H9 (cell line): ENCODE measurements around the gene MAP6. TPM values are rescaled to one million over a fixed set of nuclear protein-coding genes. Genes with fewer than 3 reads are reported as not detected.
A peak's percentile ranks its signal among the peaks of the same experiment; 100 is the strongest.

ENCODE experiments used
- DNase-seq: peaks from one replicate; pipeline ENCODE4 v3.0.0-alpha.2; 2017
- H2AFZ ChIP-seq: one replicate; pipeline ENCODE4 v1.6.1; 2013; ENCODE audit warnings: mild to moderate bottlenecking, low read length, control low read depth, moderate library complexity
- H2AK5ac ChIP-seq: 2 replicates; pipeline ENCODE4 v1.6.1; 2013; ENCODE audit warnings: low read length, control low read depth, mixed read lengths; ENCODE audit not compliant: insufficient read length
- H2BK120ac ChIP-seq: one replicate; pipeline ENCODE4 v1.6.1; 2013; ENCODE audit warnings: low read depth, mild to moderate bottlenecking, low read length, control low read depth, inconsistent platforms; ENCODE audit not compliant: poor library complexity, severe bottlenecking
- H2BK12ac ChIP-seq: 2 replicates; pipeline ENCODE4 v1.6.1; 2013; ENCODE audit warnings: low read length, control low read depth, mixed read lengths, low read depth; ENCODE audit not compliant: insufficient read length
- H2BK15ac ChIP-seq: 2 replicates; pipeline ENCODE4 v1.6.1; 2013; ENCODE audit warnings: low read depth, low read length, control low read depth
- H2BK20ac ChIP-seq: one replicate; pipeline ENCODE4 v1.6.1; 2013; ENCODE audit warnings: low read depth, mild to moderate bottlenecking, low read length, control low read depth, inconsistent platforms; ENCODE audit not compliant: poor library complexity, severe bottlenecking
- H2BK5ac ChIP-seq: 2 replicates; pipeline ENCODE4 v1.6.1; 2013; ENCODE audit warnings: low read length, control low read depth, mixed read lengths; ENCODE audit not compliant: insufficient read length
- H3K14ac ChIP-seq: 2 replicates; pipeline ENCODE4 v1.6.1; 2013; ENCODE audit warnings: low read length, control low read depth; ENCODE audit not compliant: insufficient read depth
- H3K18ac ChIP-seq: 2 replicates; pipeline ENCODE4 v1.6.1; 2013; ENCODE audit warnings: low read depth, mild to moderate bottlenecking, mixed read lengths, low read length, control low read depth; ENCODE audit not compliant: insufficient read length
- H3K23ac ChIP-seq: 2 replicates; pipeline ENCODE4 v1.6.1; 2013; ENCODE audit warnings: low read length, control low read depth, mixed read lengths, low read depth; ENCODE audit not compliant: insufficient read length
- H3K23me2 ChIP-seq: 2 replicates; pipeline ENCODE4 v1.6.1; 2013; ENCODE audit warnings: low read depth, mild to moderate bottlenecking, mixed read lengths, low read length, control low read depth; ENCODE audit not compliant: insufficient read length, poor library complexity, severe bottlenecking
- H3K27ac ChIP-seq: 2 replicates; pipeline ENCODE4 v1.5.1; 2013; ENCODE audit warnings: low read length, control low read depth, mixed read lengths, low read depth; ENCODE audit not compliant: insufficient read length
- H3K27me3 ChIP-seq: 2 replicates; pipeline ENCODE4 v1.6.1; 2013; ENCODE audit warnings: low read length, control low read depth, inconsistent platforms; ENCODE audit not compliant: insufficient read depth
- H3K4ac ChIP-seq: 2 replicates; pipeline ENCODE4 v1.6.1; 2013; ENCODE audit warnings: low read depth, mild to moderate bottlenecking, control low read depth, inconsistent platforms, low read length, moderate library complexity
- H3K4me1 ChIP-seq: 2 replicates; pipeline ENCODE4 v1.6.1; 2013; ENCODE audit warnings: low read length, control low read depth, inconsistent platforms; ENCODE audit not compliant: insufficient read depth
- H3K4me2 ChIP-seq: 2 replicates; pipeline ENCODE4 v1.6.1; 2013; ENCODE audit warnings: low read length, control low read depth, mixed read lengths; ENCODE audit not compliant: insufficient read length, insufficient read depth
- H3K56ac ChIP-seq: 2 replicates; pipeline ENCODE4 v1.6.1; 2013; ENCODE audit warnings: low read depth, mild to moderate bottlenecking, mixed read lengths, low read length, control low read depth; ENCODE audit not compliant: insufficient read length
- H3K79me1 ChIP-seq: 2 replicates; pipeline ENCODE4 v1.6.1; 2013; ENCODE audit warnings: low read depth, mild to moderate bottlenecking, moderate library complexity, low read length, control low read depth, inconsistent platforms; ENCODE audit not compliant: insufficient read depth, poor library complexity, severe bottlenecking
- H3K79me2 ChIP-seq: 2 replicates; pipeline ENCODE4 v1.6.1; 2013; ENCODE audit warnings: low read length, control low read depth, inconsistent platforms; ENCODE audit not compliant: insufficient read depth
- H3K9ac ChIP-seq: 2 replicates; pipeline ENCODE4 v1.6.1; 2013; ENCODE audit warnings: low read length, control low read depth, mixed read lengths; ENCODE audit not compliant: insufficient read length; ENCODE audit errors: extremely low read depth
- H3K9me3 ChIP-seq: one replicate; pipeline ENCODE4 v1.6.1; 2013; ENCODE audit warnings: low read depth, low read length, inconsistent platforms; ENCODE audit not compliant: control insufficient read depth
- H3T11ph ChIP-seq: one replicate; pipeline ENCODE4 v1.6.1; 2013; ENCODE audit warnings: mild to moderate bottlenecking, low read length, control low read depth, inconsistent platforms
- H4K20me1 ChIP-seq: one replicate; pipeline ENCODE4 v1.6.1; 2013; ENCODE audit not compliant: control insufficient read depth, insufficient read length, insufficient read depth
- H4K5ac ChIP-seq: 2 replicates; pipeline ENCODE4 v1.6.1; 2013; ENCODE audit warnings: low read depth, mild to moderate bottlenecking, mixed read lengths, low read length, control low read depth; ENCODE audit not compliant: insufficient read length
- H4K8ac ChIP-seq: replicated peaks from 2 replicates; pipeline ENCODE4 v1.6.1; 2013; ENCODE audit warnings: low read length, control low read depth, mixed read lengths, low read depth; ENCODE audit not compliant: insufficient read length
- H4K91ac ChIP-seq: 2 replicates; pipeline ENCODE4 v1.6.1; 2013; ENCODE audit warnings: low read depth, mild to moderate bottlenecking, moderate library complexity, mixed read lengths, low read length, control low read depth; ENCODE audit not compliant: insufficient read length
- H3K27ac Mint-ChIP-seq, 3 experiments: 2 replicates in 2 of 3; 3 replicates in 1 of 3; pipeline ENCODE4 v1.8.0; 2020 to 2021; ENCODE audit warnings: mixed read lengths in 3 of 3, mild to moderate bottlenecking in 1 of 3, moderate library complexity in 1 of 3
- H3K27me3 Mint-ChIP-seq: 2 replicates; pipeline ENCODE4 v1.8.0; 2021; ENCODE audit warnings: low read depth, mild to moderate bottlenecking, moderate library complexity, mixed read lengths
- H3K36me3 Mint-ChIP-seq, 3 experiments: 2 replicates in 2 of 3; 3 replicates in 1 of 3; pipeline ENCODE4 v1.8.0; 2020 to 2021; ENCODE audit warnings: low read depth in 3 of 3, mixed read lengths in 3 of 3; ENCODE audit not compliant: insufficient read depth in 1 of 3
- H3K4me1 Mint-ChIP-seq, 2 experiments: 2 replicates each; pipeline ENCODE4 v1.8.0; 2020; ENCODE audit warnings: mixed read lengths in 2 of 2
- H3K4me3 Mint-ChIP-seq, 2 experiments: 2 replicates in 1 of 2; 3 replicates in 1 of 2; pipeline ENCODE4 v1.8.0; 2020 to 2021; ENCODE audit warnings: mild to moderate bottlenecking in 2 of 2, mixed read lengths in 2 of 2, moderate library complexity in 1 of 2
- H3K9me3 Mint-ChIP-seq, 2 experiments: 2 replicates in 1 of 2; 3 replicates in 1 of 2; pipeline ENCODE4 v1.8.0; 2020; ENCODE audit warnings: mild to moderate bottlenecking in 2 of 2, mixed read lengths in 2 of 2, moderate library complexity in 1 of 2
- CTCF ChIP-seq: fragments of 200-600 bp; sonication (generic); conservative IDR thresholded peaks from 3 replicates; pipeline ENCODE4 v1.8.0; 2021; ENCODE audit warnings: antibody characterized with exemption, mild to moderate bottlenecking
- WGBS: extraction: QIAGEN DNeasy Blood & Tissue Kit; methylation state at CpG from one replicate; pipeline ENCODE4 v1.1.7; 2013; ENCODE audit warnings: missing lambda C conversion rate, low lambda C conversion rate, mixed read lengths; ENCODE audit not compliant: insufficient read length; ENCODE audit errors: extremely low coverage; 5-methylcytosine and 5-hydroxymethylcytosine counted together
- total RNA-seq: library from RNA; stranded (reverse); gene quantifications from 2 replicates; pipeline ENCODE4 v1.2.1, GENCODE V29; 2021

Gene MAP6
- total RNA-seq, 1 experiment from 2014 or later = 0.77 TPM

DNA sequence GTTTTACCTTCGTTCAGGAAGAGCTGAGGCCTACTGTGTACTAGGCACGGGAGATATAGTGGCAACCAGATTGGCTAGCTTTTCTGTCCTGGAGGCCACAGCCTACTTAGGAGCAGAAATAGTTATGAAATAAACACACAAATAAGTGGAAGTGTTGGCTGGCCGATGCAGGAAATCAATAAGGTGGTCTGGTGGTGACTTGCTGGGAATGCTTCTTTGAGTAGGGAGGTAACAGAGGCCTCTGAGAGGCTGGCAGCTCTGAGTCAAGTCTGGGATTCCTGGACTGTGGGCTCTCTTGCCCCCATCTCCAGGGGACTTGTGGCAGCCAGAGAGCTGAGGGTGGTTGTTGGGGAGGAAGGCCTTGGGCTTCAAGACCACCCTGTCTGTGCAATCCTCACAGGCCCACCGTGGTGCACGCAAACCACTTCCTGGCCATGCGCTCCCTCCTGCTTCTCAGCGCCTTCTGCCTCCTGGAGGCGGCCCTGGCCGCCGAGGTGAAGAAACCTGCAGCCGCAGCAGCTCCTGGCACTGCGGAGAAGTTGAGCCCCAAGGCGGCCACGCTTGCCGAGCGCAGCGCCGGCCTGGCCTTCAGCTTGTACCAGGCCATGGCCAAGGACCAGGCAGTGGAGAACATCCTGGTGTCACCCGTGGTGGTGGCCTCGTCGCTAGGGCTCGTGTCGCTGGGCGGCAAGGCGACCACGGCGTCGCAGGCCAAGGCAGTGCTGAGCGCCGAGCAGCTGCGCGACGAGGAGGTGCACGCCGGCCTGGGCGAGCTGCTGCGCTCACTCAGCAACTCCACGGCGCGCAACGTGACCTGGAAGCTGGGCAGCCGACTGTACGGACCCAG lies 102.7 kb downstream of the MAP6 start:
- Histone ChIP-seq H3K79me2 (peaks cover 32% of the 10 kb centered on the region; the same call in 1 of the 2 replicates), H4K91ac (no peak overlapping the region), H3K9ac (no peak overlapping the region), H3K23ac (no peak overlapping the region), H2BK15ac (no peak overlapping the region), H3K23me2 (peaks cover 19% of the 10 kb centered on the region), H2BK120ac (no peak overlapping the region), H4K5ac (no peak overlapping the region), H2AFZ (no peak overlapping the region), H2AK5ac (no peak overlapping the region), H2BK5ac (no peak overlapping the region), H3K56ac (no peak overlapping the region), H3T11ph (no peak overlapping the region), H3K27me3 (no peaks in the 10 kb centered on the region), H3K14ac (no peak overlapping the region; the same call in 1 of the 2 replicates), H3K9me3 (no peaks in the 10 kb centered on the region), H3K27ac (no peak overlapping the region), H3K18ac (no peak overlapping the region), H3K79me1 (peaks cover 3% of the 10 kb centered on the region), H4K8ac (no peak overlapping the region), H3K4ac (no peak overlapping the region), H2BK20ac (no peak overlapping the region), H3K4me2 (no peak overlapping the region), H4K20me1 (no peaks in the 10 kb centered on the region), H2BK12ac (no peak overlapping the region), H3K4me1 (peaks cover 9% of the 10 kb centered on the region)
- Mint-ChIP-seq H3K27me3 (no peaks in the 10 kb centered on the region), H3K4me1 (peaks cover 30 to 35% of the 10 kb centered on the region in 2 experiments), H3K9me3 (no peaks in the 10 kb centered on the region), H3K27ac (peak overlapping the region in 2 of 3 experiments; percentile 32 to 92; a peak in 3 of 7 replicates), H3K36me3 (peaks cover 41 to 67% (median 54%) of the 10 kb centered on the region in 3 experiments), H3K4me3 (peak overlapping the region in 1 of 2 experiments; percentile 16; a peak in 1 of 5 replicates)
- TF ChIP-seq CTCF = no peak
- no CpG with 5 or more reads among the region's 43 CpGs for WGBS
- DNase-seq = no peak
